ENCODE results near the gene LOXHD1.

Gene LOXHD1

GRCh38 chr18:46686186-46686585 is 29.2 kb upstream of the LOXHD1 start:
- DNase-seq (ENCODE audit: low read depth) = no peak
- TF ChIP-seq POLR2A (IDR thresholded peaks at IDR 0.05; ENCODE audit: extremely low read depth, insufficient read length) = no peak
- no peak for TF ChIP-seq MAX (IDR thresholded peaks at IDR 0.05; ENCODE audit: low read depth, low read length)
- no peak for TF ChIP-seq CTCF (IDR thresholded peaks at IDR 0.05; ENCODE audit: low read depth, low read length)
- no peak for TF ChIP-seq MYC (IDR thresholded peaks at IDR 0.05; ENCODE audit: low read depth, low read length)
- no peak overlapping the region for H3K4me3 ChIP-seq (ENCODE audit: low read depth, low read length)

- H3K4me3 ChIP-seq (ENCODE audit: low read depth, low read length) = no peak overlapping the region
- TF ChIP-seq MYC (IDR thresholded peaks at IDR 0.05; ENCODE audit: low read depth, low read length) = no peak
- TF ChIP-seq MAX (IDR thresholded peaks at IDR 0.05; ENCODE audit: low read depth, low read length) = no peak
- TF ChIP-seq CTCF (IDR thresholded peaks at IDR 0.05; ENCODE audit: low read depth, low read length) = no peak
- no peak for TF ChIP-seq POLR2A (IDR thresholded peaks at IDR 0.05; ENCODE audit: extremely low read depth, insufficient read length)
- DNase-seq (ENCODE audit: low read depth) = no peak
Measured at GRCh38 chr18:46683252-46683651, 26.2 kb upstream of the LOXHD1 start.

DNA sequence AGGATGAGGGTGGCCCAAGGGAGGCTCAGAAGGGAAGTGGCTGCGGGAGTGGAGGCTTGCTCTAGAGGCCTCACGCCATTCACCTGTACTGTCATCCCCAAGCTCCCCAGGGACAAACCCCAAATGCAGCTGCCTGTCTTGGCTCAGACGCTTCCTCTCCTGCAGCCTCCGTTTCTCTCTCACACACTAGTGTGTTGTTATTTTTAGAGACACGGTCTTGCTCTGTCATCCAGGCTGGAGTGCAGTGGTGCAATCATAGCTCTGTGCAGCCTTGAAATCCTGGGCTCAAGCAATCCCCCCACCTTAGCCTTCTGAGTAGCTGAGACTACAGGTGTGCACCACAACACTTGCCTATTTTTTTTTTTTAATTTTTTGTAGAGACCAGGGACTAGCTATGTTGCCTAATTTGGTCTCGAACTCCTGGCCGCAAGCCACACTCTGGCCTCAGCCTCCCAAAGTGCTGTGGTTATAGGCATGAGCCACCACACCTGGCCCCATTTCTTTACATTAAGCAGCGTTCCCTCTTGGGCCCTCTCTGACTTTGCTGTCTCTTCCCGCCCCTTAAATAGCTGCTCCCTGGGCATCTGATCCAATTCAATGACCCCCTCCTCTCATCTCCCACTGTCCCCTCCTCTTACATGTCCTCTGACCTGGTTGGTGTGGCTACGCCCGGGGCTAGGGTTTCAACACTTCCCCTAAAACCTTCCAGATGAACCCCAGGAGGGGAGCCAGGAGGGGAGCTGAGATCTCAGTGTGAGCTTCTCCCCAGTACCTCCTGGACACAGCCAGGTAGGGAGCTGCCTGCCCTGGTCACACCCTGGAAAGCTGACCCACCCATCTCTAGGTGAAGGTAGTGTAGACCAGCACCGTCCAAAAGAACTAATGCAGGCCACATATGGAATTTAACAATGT is 24.0 kb upstream of the LOXHD1 start:
- no peak overlapping the region for H3K4me3 ChIP-seq (ENCODE audit: low read depth, low read length)
- peak; percentile 27 for DNase-seq (ENCODE audit: low read depth)
- no peak for TF ChIP-seq MYC (IDR thresholded peaks at IDR 0.05; ENCODE audit: low read depth, low read length)
- no peak for TF ChIP-seq POLR2A (IDR thresholded peaks at IDR 0.05; ENCODE audit: extremely low read depth, insufficient read length)
- no peak for TF ChIP-seq CTCF (IDR thresholded peaks at IDR 0.05; ENCODE audit: low read depth, low read length)
- no peak for TF ChIP-seq MAX (IDR thresholded peaks at IDR 0.05; ENCODE audit: low read depth, low read length)

DNA sequence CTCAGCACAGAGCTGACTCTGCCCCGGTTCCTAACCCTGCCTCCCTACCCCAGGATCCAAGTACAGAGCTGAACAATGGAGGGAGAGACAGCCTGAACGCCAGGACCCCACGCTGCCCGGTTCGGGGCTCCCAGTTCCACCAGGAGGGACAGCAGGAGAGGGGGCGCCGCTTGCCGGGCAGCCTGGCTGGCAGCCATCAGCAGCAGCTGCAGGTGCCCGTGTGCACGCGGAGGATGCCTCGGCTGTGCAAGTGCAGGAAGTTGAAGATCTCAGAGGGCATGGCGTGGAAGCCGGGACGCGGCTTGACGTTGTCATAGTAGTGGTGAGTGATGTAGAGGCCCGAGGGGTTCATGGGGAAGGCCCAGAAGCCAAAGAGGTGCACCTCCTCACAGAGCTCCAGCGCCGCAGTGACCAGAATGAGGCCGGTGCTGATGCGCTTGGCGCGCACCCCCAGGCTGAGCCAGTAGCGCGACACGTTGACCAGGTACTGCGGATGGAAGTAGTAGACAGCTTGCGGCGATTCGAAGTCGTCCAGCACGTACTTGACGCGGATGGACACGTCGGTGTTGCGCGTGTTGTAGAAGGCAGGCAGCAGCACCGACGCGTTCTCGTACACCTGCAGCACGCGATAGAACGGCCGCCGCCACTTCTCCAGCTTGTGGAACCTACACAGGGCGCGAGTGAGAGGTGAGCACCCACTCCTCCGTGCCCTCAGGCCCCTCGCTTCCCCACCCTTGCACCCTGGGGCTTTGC is 23.0 kb upstream of the LOXHD1 start:
- no peak overlapping the region for H3K4me3 ChIP-seq (ENCODE audit: low read depth, low read length)
- DNase-seq (ENCODE audit: low read depth) = no peak
- TF ChIP-seq CTCF (IDR thresholded peaks at IDR 0.05; ENCODE audit: low read depth, low read length) (no peak), MAX (IDR thresholded peaks at IDR 0.05; ENCODE audit: low read depth, low read length) (no peak), MYC (IDR thresholded peaks at IDR 0.05; ENCODE audit: low read depth, low read length) (no peak), POLR2A (IDR thresholded peaks at IDR 0.05; ENCODE audit: extremely low read depth, insufficient read length) (no peak)

GRCh38 chr18:46678785-46679399 is 21.9 kb upstream of the LOXHD1 start:
- peak; percentile 11 for DNase-seq (ENCODE audit: low read depth)
- H3K4me3 ChIP-seq (ENCODE audit: low read depth, low read length) = no peak overlapping the region
- TF ChIP-seq POLR2A (IDR thresholded peaks at IDR 0.05; ENCODE audit: extremely low read depth, insufficient read length) = no peak
- TF ChIP-seq CTCF (IDR thresholded peaks at IDR 0.05; ENCODE audit: low read depth, low read length) = no peak
- no peak for TF ChIP-seq MAX (IDR thresholded peaks at IDR 0.05; ENCODE audit: low read depth, low read length)
- no peak for TF ChIP-seq MYC (IDR thresholded peaks at IDR 0.05; ENCODE audit: low read depth, low read length)
